ENCODE results near the gene DNAH12.
"Not testable (repeated sequence)": the region's sequence is repeated elsewhere in the genome, so short reads cannot be mapped to it uniquely, and the experiment has no call there.

GRCh38 chr3:57303520-57303919, 240.6 kb downstream of the DNAH12 start:
- TF ChIP-seq, protein P1, sequence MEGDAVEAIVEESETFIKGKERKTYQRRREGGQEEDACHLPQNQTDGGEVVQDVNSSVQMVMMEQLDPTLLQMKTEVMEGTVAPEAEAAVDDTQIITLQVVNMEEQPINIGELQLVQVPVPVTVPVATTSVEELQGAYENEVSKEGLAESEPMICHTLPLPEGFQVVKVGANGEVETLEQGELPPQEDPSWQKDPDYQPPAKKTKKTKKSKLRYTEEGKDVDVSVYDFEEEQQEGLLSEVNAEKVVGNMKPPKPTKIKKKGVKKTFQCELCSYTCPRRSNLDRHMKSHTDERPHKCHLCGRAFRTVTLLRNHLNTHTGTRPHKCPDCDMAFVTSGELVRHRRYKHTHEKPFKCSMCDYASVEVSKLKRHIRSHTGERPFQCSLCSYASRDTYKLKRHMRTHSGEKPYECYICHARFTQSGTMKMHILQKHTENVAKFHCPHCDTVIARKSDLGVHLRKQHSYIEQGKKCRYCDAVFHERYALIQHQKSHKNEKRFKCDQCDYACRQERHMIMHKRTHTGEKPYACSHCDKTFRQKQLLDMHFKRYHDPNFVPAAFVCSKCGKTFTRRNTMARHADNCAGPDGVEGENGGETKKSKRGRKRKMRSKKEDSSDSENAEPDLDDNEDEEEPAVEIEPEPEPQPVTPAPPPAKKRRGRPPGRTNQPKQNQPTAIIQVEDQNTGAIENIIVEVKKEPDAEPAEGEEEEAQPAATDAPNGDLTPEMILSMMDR (IDR thresholded peaks at IDR 0.05; ENCODE audit: low read length) = not testable (repeated sequence)
- TF ChIP-seq EZH2 (optimal IDR thresholded peaks at IDR 0.05; ENCODE audit: low read depth, low read length); EZH2phosphoT487 (IDR thresholded peaks at IDR 0.05; ENCODE audit: low read length): not testable (repeated sequence)

All from MM.1S (cell line).